Skeletal muscle cell (primary cell): Measurements from ENCODE around the gene SH2D5.
"Not testable (repeated sequence)": the region's sequence is repeated elsewhere in the genome, so short reads cannot be mapped to it uniquely, and the experiment has no call there.

Experiments used
- DNase-seq: peaks from one replicate; pipeline ENCODE4 v3.0.0-alpha.2; 2010; ENCODE audit warnings: low read depth
- H3K4me3 ChIP-seq: 2 replicates; pipeline ENCODE4 v1.5.1; 2011; ENCODE audit warnings: low read depth, mild to moderate bottlenecking, control low read depth, low read length, moderate library complexity

SH2D5 gene

DNA sequence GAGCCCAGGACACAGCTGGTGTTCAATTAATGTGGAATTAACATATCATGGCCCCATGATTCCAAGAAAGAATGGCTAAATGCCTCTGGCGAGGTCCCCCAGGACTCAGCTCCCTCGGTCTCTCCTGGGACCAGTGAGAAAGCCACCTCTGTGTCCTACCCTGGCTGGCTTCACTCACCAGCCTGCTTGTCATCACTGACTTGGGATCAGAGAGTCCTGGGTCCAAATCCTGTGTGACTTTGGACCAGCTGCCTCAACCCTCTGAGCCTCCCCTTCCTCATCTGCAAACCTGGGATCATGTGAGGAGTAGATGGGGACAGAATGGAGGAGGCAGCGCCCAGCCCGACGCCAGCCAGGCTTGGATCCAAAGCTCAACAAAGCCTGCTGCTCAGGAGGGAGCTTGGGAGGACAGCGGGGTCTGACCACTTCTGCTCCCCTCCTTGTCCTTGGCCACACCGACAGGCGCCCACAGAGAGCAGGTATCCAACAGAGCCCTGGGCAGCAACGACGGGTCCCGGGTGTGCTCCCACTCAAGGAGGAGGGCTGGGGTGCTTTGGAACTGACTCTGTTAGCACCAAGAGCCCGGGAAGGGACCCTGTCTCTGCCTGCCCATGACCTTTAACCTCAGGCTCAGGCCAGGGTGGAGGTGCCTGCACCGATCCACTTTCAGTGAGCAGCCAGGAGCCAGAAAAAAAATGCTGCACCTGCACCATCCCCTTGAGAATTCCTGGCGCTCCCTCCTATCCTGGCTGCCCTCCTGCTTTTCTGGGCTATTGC, 3.2 kb downstream of the SH2D5 start:
- H3K4me3 ChIP-seq = no peak overlapping the region
- no peak for DNase-seq

- no peak overlapping the region for H3K4me3 ChIP-seq
- DNase-seq = no peak
Observed at GRCh38 chr1:20728371-20729154, 3.9 kb downstream of the SH2D5 start.

- H3K4me3 ChIP-seq = no peak overlapping the region
- DNase-seq = no peak
Observed at GRCh38 chr1:20727746-20728316, 4.7 kb downstream of the SH2D5 start.

DNA sequence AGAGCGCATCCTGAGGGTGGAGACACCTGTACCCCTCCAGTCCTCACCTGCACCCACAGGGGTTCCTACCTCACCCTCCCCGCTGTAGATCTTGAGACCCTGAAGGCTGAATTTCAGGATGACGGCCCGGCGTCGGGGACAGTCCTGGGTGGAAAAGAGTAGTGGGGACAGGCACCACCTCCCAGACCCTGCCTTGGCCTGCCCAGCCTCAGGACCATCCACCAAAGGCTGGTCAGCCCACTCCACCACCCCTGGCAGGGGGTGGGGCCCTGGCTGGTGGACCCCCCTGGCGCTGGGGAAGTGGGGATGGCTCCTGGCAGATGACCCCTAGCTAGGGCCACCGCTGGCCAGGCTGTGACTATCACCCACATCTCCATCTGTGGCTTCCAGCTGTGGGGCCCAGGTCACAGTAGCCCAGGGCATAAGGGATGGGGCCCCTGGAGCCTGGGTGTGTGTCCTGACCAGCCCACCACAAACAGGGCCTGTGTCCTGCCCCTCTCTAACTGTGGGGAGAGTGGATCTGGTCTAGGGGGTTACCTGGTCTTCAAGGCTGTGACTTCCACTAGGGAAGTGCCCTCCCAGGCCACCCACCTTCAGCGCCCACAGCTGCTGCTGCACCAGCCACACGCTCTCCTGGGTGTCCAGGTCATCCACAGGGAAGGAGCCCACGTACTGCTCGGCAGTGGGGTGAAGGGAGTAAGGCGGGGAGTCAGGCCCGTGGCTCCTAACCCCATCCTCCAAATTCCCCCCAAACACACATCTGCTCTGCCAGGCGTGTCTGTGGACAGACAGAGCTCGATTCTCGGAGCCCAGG, 5.4 kb downstream of the SH2D5 start:
- no peak for DNase-seq
- no peak overlapping the region for H3K4me3 ChIP-seq

DNA sequence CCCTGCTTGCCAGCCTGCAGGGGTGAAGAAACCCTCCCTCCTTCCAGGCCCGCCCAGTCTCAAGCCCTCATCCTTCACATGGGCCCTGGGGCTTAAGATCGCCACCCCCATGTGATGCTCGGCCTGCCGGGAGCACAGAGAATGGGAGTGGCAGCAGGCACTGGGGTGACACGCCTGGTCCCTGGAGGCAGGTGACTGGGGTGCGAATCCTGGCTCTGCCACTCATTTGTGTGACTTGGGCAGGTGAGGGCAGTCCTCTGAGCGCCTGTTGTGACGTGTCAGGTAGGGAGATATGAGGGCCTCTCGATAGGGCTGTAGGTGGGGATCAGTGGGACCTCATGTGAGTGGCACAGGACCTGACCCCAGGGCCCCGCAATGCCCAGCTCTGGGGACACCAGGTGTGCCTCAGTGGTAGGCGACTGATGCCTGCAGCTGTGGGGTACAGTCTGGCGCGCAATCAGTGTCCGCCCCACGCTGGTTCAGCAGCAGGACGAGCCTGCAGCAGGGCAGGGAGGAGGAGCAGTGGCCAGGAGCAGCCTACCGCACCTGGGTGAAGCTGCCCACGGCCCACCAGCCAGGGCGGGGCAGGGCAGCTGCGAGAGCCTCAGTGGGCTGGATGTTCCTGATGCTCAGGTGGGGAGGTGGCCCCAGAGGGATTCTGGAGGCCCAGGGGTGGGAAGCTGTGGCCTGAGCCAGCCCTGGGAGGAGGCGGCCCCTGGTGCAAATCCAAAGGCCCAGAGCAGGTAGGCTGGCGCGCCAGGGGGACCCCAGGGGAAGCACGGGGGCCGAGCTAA, 6.2 kb downstream of the SH2D5 start:
- no peak for DNase-seq
- no peak overlapping the region for H3K4me3 ChIP-seq

DNA sequence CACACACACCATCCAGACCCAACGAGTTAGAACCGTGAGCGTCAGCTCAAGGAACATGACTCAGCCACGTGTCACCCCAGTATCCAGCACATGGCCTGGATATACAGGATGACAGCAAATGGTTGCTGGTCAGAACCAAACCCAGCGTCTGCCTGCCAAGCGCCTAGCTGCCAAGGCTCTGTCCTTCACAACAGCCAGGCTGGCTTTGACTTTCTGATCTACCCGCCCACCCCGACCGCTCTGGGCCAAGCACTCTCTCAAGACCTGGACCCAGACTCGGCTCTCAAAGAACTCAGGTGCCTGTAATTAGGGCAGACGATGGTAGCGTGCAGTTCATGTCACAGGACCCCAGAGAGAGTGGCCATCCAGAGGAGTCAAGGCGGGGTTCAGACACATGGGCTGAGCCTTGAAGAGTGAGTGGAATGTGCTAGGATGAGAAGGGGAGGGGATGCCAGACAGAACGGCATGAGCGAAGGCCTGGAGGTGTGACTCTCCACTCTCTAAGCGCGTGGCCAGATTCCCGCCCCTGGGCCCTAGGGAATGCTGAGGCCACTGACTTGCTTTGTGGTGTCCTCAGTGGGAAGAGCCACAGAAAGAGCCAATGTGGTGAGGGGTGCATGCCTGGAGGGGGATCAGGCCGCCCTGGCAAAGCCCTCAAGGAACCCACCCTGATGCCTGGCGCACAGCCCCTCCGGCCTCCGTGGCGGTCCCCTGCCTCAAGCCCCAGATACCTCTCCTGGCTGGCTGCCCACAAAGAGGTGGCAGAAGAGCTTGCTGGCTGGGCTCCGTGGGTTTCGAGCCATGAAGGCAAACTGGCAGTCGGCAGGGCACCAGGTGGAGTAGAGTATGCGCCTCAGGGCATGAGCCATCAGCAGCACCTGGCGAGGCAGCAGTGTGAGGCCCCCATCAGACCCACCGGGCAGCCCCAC, 7.0 kb downstream of the SH2D5 start:
- peak; percentile 33 for DNase-seq
- H3K4me3 ChIP-seq = no peak overlapping the region

- no peak overlapping the region for H3K4me3 ChIP-seq
Observed at GRCh38 chr1:20724364-20725188, 7.9 kb downstream of the SH2D5 start.

DNA sequence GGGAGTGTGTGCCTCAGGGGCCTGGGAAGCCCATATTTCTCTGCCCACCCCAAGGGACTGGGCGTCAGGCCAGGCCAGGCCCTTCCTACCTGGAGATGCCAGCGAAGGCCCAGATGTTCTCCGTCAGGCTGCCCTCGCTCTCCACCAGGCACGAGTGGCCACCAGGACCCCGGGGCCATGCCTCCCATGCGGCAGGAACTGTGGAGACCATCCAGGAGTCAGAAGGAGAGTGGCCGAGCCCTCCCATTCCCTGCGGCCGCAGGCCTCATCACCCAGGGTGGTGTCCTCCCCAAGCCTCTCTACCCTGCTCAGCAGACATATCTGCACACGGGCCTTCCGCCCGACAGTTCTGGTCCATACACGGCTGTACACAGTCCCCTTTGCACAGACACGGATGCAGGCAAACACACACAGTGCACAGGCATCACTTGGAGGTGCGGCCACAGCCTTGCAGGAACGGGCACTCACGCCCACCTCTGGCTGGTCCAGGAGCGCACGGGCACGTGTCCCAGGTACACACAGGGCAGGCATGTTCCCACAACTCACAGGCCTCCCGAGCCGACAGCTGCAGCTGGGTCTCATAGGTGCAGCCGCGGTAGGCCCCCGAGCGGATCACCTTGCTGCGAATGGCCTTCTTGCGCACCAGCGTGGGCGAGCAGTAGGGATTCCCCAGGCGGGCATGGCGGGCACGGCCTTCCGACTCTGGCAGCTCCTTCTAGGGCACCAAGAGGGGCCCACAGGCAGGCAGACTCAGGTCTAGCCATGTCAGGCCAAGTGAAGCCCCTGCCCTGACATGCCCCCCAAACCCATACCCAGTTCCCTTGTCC, 8.8 kb downstream of the SH2D5 start:
- H3K4me3 ChIP-seq = no peak overlapping the region
- no peak for DNase-seq

More at GRCh38 chr1:20724364-20725188, 7.9 kb downstream of the SH2D5 start:
- DNase-seq = no peak

DNA sequence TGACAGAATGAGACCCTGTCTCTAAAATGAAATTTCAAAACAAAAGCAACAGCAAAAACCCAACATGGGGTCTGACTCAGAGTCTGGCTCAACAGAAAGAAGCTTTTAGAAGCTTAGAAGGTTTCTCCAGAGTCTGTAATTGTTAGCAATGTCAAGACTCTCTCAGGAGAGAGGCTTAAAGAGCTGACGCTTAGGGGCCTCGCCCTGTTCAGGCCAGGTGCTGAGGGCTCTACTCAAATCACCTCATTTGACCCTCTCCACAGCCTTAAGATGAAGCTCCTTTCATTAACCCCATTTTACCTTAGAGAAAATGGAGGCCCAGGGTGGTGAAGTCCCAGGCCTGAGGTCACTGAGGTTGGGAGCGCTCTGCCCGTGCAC, 9.4 kb downstream of the SH2D5 start:
- no peak for DNase-seq
- H3K4me3 ChIP-seq = no peak overlapping the region

DNA sequence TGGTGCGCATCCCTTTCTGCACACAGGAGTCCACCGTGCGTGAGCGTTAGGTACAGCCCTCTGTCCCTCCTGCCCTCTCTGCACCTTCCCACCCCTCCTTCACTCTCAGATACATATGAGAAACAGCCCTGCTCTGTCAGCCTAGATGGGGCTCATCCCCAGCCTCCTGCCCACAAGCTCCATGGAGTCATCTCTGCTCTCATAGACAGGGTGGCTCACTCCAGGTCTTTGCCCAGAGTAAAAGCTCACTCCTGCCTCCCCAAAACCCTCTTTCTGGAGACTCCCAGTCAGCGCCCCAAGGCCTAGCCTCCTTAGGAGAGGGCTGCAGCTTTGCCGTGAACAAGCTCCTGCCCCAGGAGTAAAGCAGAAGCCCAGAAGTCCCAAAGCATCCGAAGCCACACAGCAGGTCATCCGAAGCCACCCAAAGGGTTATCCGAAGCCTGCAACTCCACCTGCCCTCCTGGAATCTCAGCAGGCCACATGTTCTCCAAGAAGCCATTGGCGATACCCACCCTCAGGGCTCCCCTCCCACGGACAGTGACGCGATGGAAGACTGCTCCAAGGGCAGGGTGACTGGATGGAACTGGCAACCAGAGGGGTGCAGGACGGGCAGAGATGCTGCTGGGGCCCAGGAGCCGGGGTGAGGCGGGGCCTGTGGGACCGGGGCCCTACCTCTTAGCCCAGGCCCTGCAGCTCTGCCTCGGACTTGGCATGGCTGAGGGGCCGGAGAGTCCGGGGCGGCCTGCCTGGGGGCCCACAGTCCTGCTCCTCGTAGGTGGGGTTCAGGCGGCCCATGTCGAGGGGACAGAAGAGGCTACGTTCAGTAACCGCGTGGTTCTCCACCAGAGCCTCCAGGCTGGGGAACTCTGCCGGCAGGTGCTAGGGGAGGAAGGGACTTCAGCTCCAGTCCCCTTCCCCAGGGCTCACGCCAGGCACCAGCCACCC, 11.1 kb downstream of the SH2D5 start:
- no peak overlapping the region for H3K4me3 ChIP-seq
- no peak for DNase-seq

DNA sequence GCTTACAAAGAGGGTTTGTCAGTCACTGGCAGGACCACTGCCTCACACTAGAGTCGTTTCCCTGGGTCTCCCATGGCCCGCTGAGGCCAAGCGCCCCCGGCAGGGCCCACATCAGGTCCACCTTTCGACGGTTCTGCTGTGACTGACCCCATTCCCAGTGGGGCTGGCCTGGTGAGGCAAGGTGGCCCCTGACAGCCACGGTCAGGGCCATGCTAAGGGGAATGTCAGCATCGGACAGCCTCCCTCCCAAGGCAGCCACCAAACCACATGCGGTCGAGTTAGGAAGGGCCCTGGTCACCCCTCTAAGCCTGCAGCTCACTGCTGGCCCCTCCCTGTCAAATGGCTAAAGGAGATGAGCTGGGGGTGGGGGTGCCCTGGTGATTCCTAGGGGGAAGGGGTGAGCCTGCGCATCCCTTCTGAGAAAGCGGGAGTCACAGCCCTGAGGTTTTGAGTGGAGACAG, 11.8 kb downstream of the SH2D5 start:
- no peak overlapping the region for H3K4me3 ChIP-seq
- no peak for DNase-seq

DNA sequence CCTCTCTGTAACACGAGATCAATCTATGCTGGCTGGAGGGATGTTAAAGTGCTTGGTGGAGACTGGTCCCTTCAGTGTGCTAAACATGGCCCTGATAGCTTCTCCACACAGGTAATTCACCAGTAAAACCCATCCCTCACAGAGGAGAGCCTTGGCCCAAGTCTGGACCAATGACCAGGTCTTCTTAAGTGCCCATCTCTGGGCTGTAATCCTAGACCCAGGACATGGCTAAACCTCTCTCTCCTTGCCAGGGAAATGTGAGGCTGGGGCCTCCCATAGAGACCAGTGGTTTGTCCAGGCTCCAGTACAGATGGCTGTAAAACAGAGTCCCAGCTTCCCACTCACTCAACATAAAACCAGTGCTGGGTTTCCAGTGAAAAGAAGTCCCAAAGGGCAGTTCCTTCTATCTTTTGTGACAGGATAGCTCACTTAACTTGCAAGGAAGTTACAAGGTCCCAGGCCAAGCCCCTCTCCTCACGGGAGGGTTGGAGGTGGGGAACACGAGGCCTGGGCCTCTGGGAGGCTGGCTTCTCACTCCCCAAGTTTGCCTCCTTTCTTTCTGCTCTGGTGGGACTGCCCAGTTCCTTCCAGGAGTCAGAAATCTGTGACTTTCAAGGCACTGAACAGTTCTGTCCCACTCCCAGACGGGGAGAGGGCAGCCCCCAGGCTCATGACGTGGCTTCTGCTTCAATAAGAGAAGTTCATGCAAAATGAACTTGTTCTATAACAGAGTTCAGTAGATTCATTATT, 12.5 kb downstream of the SH2D5 start:
- no peak overlapping the region for H3K4me3 ChIP-seq
- DNase-seq = no peak

DNA sequence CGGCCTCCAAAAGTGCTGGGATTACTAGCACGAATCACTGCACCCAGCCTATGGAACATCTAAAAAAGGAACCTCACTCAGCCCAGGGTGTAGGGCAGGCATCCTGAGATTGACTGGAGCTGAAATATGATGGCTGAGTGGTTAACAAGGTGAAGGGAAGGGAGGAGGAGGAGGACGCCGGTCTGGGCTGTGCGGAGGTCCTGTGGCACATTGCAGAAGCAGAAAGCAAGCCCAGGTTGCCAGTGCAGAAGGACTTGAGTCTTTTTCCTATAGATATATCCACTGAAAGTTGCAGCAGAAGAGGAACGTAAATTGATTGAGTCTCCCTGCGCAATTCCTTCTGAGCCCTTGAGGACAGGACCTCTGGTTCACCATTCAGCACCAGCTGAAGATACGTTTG, 13.2 kb downstream of the SH2D5 start:
- H3K4me3 ChIP-seq = no peak overlapping the region
- no peak for DNase-seq

DNA sequence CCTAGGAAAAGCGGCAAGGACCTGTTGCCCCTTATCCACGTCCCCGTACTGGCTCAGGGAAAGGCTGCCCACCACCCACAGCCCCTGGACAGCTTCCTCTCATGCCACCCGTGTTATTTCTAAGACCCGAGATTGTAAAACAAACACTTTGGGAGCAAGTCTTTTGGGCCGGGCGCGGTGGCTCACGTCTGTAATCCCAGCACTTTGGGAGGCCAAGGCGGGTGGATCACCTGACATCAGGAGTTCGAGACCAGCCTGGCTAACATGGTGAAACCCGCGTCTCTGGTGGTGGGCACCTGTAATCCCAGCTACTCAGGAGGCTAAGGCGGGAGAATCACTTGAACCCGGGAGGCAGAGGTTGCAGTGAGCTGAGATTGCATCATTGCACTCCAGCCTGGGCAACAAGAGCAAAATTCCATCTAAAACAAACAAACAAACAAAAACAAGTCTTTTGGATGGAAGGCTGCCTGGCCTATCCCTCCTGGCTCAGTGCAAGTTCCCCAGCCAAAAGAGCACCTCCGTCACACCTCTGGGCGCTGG, 14.1 kb downstream of the SH2D5 start:
- not testable (repeated sequence) for DNase-seq
- peak overlapping the region; percentile 54 for H3K4me3 ChIP-seq
